Measurements from ENCODE around the gene SLC7A9.

SLC7A9 gene

GRCh38 chr19:32824916-32825608 lies 44.5 kb downstream of the SLC7A9 start:
- Mint-ChIP-seq H3K9me3 (no peaks in the 10 kb centered on the region), H3K27me3 (ENCODE audit: low read depth, poor library complexity) (peaks cover 10% of the 10 kb centered on the region), H3K4me1 (peaks cover 45% of the 10 kb centered on the region), H3K27ac (peak overlapping the region; percentile 97), H3K4me3 (peak overlapping the region; percentile 40), H3K36me3 (ENCODE audit: low read depth) (no peaks in the 10 kb centered on the region)
- TF ChIP-seq CTCF (IDR thresholded peaks at IDR 0.05) = no peak
- no peak for DNase-seq

GRCh38 chr19:32824191-32824751 lies 45.3 kb downstream of the SLC7A9 start:
- Mint-ChIP-seq H3K27ac (peak overlapping the region; percentile 97), H3K4me3 (peak overlapping the region; percentile 40), H3K27me3 (ENCODE audit: low read depth, poor library complexity) (peaks cover 13% of the 10 kb centered on the region), H3K36me3 (ENCODE audit: low read depth) (no peaks in the 10 kb centered on the region), H3K4me1 (peaks cover 53% of the 10 kb centered on the region), H3K9me3 (no peaks in the 10 kb centered on the region)
- no peak for TF ChIP-seq CTCF (IDR thresholded peaks at IDR 0.05)
- DNase-seq = no peak

- no peak overlapping the region for H3K4me3 Mint-ChIP-seq
- no peak for TF ChIP-seq CTCF (IDR thresholded peaks at IDR 0.05)
- peak overlapping the region; percentile 66 for H3K27ac Mint-ChIP-seq
- H3K36me3 Mint-ChIP-seq (ENCODE audit: low read depth) = no peaks in the 10 kb centered on the region
- no peak for DNase-seq
- no peaks in the 10 kb centered on the region for H3K9me3 Mint-ChIP-seq
- peaks cover 16% of the 10 kb centered on the region for H3K27me3 Mint-ChIP-seq (ENCODE audit: low read depth, poor library complexity)
- H3K4me1 Mint-ChIP-seq = peaks cover 53% of the 10 kb centered on the region
Observed at GRCh38 chr19:32823747-32824102, 45.8 kb downstream of the SLC7A9 start.

- no peaks in the 10 kb centered on the region for H3K9me3 Mint-ChIP-seq
- no peak overlapping the region for H3K27ac Mint-ChIP-seq
- TF ChIP-seq CTCF (IDR thresholded peaks at IDR 0.05) = no peak
- no peaks in the 10 kb centered on the region for H3K36me3 Mint-ChIP-seq (ENCODE audit: low read depth)
- no peak for DNase-seq
- H3K27me3 Mint-ChIP-seq (ENCODE audit: low read depth, poor library complexity) = peaks cover 12% of the 10 kb centered on the region
- peaks cover 56% of the 10 kb centered on the region for H3K4me1 Mint-ChIP-seq
- no peak overlapping the region for H3K4me3 Mint-ChIP-seq
Observed at GRCh38 chr19:32822916-32823746, 46.4 kb downstream of the SLC7A9 start.

GRCh38 chr19:32819419-32820400 lies 49.9 kb downstream of the SLC7A9 start:
- H3K4me3 Mint-ChIP-seq = no peak overlapping the region
- H3K27me3 Mint-ChIP-seq (ENCODE audit: low read depth, poor library complexity) = peaks cover 16% of the 10 kb centered on the region
- no peak for TF ChIP-seq CTCF (IDR thresholded peaks at IDR 0.05)
- no peak for DNase-seq
- H3K36me3 Mint-ChIP-seq (ENCODE audit: low read depth) = no peaks in the 10 kb centered on the region
- H3K27ac Mint-ChIP-seq = no peak overlapping the region
- H3K4me1 Mint-ChIP-seq = peaks cover 67% of the 10 kb centered on the region
- no peaks in the 10 kb centered on the region for H3K9me3 Mint-ChIP-seq

Data from nephron progenitor cell (in vitro differentiated cells).